ENCODE data around the gene SLC44A2. TPM values are rescaled to one million over a fixed set of nuclear protein-coding genes. Genes with fewer than 3 reads are reported as not detected.

The SLC44A2 gene
- total and polyA plus RNA-seq, 2 of the 13 experiments (the other 11 are each of a cell fraction or from before 2014, with no cell fraction given): 2.4 to 5.6 TPM

DNA sequence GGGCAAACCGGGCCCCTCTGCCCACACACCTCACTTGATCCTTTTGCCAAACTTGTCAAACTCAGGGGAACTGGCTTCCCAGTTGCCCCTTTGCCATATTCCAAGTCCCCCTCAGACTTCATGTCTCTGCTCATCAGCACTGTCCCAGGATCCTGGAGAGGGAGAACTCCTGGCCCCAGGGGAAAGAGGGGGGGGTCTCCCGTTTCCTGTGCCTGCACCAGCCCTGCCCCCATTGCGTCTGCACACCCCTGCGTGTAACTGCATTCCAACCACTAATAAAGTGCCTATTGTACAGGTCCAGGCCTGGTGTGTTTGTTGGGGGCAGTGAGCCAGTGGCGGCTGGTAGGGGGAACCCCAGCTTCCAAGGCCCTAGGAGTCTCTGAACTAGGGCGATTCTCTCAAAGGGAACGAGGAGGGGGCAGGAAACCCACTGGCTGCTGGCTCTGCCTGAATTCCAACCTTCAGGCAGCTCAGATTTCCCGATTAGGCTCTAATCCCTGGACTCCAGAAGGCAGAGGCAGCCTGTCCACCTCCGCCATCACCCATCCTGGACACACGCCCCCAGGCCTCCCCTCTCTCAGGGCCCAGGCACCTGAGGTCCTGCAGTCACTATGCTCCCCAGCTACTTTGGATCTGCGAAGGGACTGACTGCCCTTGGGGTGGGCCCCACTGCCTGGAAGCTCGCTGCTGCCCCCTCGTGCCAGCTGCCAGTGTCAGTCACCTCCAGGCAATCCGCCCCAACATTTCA, 19.1 kb downstream of the SLC44A2 start (continued):
- TF ChIP-seq, protein P1, sequence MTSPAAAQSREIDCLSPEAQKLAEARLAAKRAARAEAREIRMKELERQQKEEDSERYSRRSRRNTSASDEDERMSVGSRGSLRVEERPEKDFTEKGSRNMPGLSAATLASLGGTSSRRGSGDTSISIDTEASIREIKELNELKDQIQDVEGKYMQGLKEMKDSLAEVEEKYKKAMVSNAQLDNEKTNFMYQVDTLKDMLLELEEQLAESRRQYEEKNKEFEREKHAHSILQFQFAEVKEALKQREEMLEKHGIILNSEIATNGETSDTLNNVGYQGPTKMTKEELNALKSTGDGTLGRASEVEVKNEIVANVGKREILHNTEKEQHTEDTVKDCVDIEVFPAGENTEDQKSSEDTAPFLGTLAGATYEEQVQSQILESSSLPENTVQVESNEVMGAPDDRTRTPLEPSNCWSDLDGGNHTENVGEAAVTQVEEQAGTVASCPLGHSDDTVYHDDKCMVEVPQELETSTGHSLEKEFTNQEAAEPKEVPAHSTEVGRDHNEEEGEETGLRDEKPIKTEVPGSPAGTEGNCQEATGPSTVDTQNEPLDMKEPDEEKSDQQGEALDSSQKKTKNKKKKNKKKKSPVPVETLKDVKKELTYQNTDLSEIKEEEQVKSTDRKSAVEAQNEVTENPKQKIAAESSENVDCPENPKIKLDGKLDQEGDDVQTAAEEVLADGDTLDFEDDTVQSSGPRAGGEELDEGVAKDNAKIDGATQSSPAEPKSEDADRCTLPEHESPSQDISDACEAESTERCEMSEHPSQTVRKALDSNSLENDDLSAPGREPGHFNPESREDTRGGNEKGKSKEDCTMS (CRISPR knock-in tag; conservative IDR thresholded peaks at IDR 0.05): no peak
- TF ChIP-seq RARA (CRISPR knock-in tag; IDR thresholded peaks at IDR 0.05) (no peak), ZFP36L1 (CRISPR knock-in tag; IDR thresholded peaks at IDR 0.05) (no peak), ZNF282 (IDR thresholded peaks at IDR 0.05; ENCODE audit: partially characterized antibody) (no peak), CBX5 (CRISPR knock-in tag; IDR thresholded peaks at IDR 0.05; ENCODE audit: borderline replicate concordance) (0 out of 2 replicates have a peak, but pooled peaks have one; percentile 41), ZNF329 (CRISPR knock-in tag; IDR thresholded peaks at IDR 0.05; ENCODE audit: low read depth) (no peak), FOXO1 (CRISPR knock-in tag; IDR thresholded peaks at IDR 0.05) (0 out of 2 replicates have a peak, but pooled peaks have one; percentile 5), SCMH1 (CRISPR knock-in tag; IDR thresholded peaks at IDR 0.05; ENCODE audit: borderline replicate concordance) (no peak), HOXA3 (CRISPR knock-in tag; IDR thresholded peaks at IDR 0.05) (no peak), ZNF331 (CRISPR knock-in tag; IDR thresholded peaks at IDR 0.05) (peak; percentile 10; the same call in 1 of the 2 replicates), MIXL1 (CRISPR knock-in tag; IDR thresholded peaks at IDR 0.05) (no peak)
- TF ChIP-seq, protein P2, sequence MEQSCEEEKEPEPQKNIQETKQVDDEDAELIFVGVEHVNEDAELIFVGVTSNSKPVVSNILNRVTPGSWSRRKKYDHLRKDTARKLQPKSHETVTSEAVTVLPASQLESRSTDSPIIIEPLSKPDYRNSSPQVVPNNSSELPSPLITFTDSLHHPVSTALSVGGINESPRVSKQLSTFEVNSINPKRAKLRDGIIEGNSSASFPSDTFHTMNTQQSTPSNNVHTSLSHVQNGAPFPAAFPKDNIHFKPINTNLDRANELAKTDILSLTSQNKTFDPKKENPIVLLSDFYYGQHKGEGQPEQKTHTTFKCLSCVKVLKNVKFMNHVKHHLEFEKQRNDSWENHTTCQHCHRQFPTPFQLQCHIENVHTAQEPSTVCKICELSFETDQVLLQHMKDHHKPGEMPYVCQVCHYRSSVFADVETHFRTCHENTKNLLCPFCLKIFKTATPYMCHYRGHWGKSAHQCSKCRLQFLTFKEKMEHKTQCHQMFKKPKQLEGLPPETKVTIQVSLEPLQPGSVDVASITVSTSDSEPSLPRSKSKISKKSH (CRISPR knock-in tag; IDR thresholded peaks at IDR 0.05; ENCODE audit: borderline replicate concordance): no peak
- TF ChIP-seq, protein P3, sequence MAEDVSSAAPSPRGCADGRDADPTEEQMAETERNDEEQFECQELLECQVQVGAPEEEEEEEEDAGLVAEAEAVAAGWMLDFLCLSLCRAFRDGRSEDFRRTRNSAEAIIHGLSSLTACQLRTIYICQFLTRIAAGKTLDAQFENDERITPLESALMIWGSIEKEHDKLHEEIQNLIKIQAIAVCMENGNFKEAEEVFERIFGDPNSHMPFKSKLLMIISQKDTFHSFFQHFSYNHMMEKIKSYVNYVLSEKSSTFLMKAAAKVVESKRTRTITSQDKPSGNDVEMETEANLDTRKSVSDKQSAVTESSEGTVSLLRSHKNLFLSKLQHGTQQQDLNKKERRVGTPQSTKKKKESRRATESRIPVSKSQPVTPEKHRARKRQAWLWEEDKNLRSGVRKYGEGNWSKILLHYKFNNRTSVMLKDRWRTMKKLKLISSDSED (CRISPR knock-in tag; IDR thresholded peaks at IDR 0.05): no peak
- TF ChIP-seq, protein P4, sequence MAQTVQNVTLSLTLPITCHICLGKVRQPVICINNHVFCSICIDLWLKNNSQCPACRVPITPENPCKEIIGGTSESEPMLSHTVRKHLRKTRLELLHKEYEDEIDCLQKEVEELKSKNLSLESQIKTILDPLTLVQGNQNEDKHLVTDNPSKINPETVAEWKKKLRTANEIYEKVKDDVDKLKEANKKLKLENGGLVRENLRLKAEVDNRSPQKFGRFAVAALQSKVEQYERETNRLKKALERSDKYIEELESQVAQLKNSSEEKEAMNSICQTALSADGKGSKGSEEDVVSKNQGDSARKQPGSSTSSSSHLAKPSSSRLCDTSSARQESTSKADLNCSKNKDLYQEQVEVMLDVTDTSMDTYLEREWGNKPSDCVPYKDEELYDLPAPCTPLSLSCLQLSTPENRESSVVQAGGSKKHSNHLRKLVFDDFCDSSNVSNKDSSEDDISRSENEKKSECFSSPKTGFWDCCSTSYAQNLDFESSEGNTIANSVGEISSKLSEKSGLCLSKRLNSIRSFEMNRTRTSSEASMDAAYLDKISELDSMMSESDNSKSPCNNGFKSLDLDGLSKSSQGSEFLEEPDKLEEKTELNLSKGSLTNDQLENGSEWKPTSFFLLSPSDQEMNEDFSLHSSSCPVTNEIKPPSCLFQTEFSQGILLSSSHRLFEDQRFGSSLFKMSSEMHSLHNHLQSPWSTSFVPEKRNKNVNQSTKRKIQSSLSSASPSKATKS (CRISPR knock-in tag; IDR thresholded peaks at IDR 0.05): no peak
- TF ChIP-seq, protein P5, sequence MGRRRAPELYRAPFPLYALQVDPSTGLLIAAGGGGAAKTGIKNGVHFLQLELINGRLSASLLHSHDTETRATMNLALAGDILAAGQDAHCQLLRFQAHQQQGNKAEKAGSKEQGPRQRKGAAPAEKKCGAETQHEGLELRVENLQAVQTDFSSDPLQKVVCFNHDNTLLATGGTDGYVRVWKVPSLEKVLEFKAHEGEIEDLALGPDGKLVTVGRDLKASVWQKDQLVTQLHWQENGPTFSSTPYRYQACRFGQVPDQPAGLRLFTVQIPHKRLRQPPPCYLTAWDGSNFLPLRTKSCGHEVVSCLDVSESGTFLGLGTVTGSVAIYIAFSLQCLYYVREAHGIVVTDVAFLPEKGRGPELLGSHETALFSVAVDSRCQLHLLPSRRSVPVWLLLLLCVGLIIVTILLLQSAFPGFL (CRISPR knock-in tag; IDR thresholded peaks at IDR 0.05): no peak
- TF ChIP-seq, protein P6, sequence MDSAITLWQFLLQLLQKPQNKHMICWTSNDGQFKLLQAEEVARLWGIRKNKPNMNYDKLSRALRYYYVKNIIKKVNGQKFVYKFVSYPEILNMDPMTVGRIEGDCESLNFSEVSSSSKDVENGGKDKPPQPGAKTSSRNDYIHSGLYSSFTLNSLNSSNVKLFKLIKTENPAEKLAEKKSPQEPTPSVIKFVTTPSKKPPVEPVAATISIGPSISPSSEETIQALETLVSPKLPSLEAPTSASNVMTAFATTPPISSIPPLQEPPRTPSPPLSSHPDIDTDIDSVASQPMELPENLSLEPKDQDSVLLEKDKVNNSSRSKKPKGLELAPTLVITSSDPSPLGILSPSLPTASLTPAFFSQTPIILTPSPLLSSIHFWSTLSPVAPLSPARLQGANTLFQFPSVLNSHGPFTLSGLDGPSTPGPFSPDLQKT (CRISPR knock-in tag; IDR thresholded peaks at IDR 0.05; ENCODE audit: borderline replicate concordance): no peak
- TF ChIP-seq, protein P7, sequence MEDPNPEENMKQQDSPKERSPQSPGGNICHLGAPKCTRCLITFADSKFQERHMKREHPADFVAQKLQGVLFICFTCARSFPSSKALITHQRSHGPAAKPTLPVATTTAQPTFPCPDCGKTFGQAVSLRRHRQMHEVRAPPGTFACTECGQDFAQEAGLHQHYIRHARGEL (CRISPR knock-in tag; IDR thresholded peaks at IDR 0.05): no peak
- TF ChIP-seq, protein P8, sequence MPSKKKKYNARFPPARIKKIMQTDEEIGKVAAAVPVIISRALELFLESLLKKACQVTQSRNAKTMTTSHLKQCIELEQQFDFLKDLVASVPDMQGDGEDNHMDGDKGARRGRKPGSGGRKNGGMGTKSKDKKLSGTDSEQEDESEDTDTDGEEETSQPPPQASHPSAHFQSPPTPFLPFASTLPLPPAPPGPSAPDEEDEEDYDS (CRISPR knock-in tag; IDR thresholded peaks at IDR 0.05): no peak

All from HepG2 (cell line).